GM10248 (cell line): Measurements from ENCODE around the gene WAPL.

Source experiments
- CTCF ChIA-PET: fragments of 300-600 bp; sonication (Branson Sonifier 250); formaldehyde crosslinking; extraction: SDS; loops from one replicate; lab custom pipeline; 2021; ENCODE audit warnings: antibody characterized with exemption; lab: Yijun Ruan, JAX
- POLR2A ChIA-PET: fragments of 350-650 bp; sonication (Branson Sonifier 250); formaldehyde crosslinking; extraction: SDS; loops from one replicate; lab custom pipeline; 2020; ENCODE audit warnings: antibody characterized with exemption; lab: Yijun Ruan, JAX
- DNase-seq: peaks from one replicate; pipeline ENCODE4 v3.0.0; 2012; ENCODE audit errors: extremely low spot score
- TF ChIP-seq, protein P1 (sequence below): IDR thresholded peaks from 2 replicates; pipeline ENCODE4 v1.5.1; 2012; ENCODE audit warnings: mild to moderate bottlenecking, low read depth; ENCODE audit errors: extremely low read depth, missing control alignments, control extremely low read depth

WAPL gene

GRCh38 chr10:86447432-86447831 lies 74.2 kb downstream of the WAPL start:
- ChIA-PET POLR2A (no interaction called here), CTCF (interaction anchor here (1.5 kb wide), 1 partner anchor 21 kb away, joined by 3 read pairs; no protein-coding TSS in a partner anchor)
- TF ChIP-seq, protein P1, sequence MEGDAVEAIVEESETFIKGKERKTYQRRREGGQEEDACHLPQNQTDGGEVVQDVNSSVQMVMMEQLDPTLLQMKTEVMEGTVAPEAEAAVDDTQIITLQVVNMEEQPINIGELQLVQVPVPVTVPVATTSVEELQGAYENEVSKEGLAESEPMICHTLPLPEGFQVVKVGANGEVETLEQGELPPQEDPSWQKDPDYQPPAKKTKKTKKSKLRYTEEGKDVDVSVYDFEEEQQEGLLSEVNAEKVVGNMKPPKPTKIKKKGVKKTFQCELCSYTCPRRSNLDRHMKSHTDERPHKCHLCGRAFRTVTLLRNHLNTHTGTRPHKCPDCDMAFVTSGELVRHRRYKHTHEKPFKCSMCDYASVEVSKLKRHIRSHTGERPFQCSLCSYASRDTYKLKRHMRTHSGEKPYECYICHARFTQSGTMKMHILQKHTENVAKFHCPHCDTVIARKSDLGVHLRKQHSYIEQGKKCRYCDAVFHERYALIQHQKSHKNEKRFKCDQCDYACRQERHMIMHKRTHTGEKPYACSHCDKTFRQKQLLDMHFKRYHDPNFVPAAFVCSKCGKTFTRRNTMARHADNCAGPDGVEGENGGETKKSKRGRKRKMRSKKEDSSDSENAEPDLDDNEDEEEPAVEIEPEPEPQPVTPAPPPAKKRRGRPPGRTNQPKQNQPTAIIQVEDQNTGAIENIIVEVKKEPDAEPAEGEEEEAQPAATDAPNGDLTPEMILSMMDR = no peak
- no peak for DNase-seq

GRCh38 chr10:86446987-86447386 lies 74.6 kb downstream of the WAPL start:
- DNase-seq = no peak
- ChIA-PET POLR2A (no interaction called here), CTCF (no interaction called here)
- TF ChIP-seq, protein P1 = no peak

DNA sequence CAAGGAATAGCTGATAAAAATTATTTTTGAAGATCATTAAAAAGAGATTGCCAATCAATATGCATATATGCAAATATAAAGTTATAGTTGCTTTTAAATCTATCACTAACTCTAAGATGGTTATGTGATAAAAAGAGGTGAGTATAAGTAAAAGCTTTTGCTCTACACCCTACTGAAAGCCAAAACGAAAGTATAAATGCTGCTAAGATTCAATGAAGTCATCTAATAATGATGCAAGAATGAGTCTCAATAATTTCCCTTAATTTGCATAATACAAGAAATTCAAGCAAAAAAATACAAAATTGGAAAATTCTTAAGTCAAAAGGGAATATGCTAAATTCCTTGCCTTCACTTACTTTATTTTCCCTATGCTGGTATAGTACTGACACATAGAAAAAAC lies 75.2 kb downstream of the WAPL start:
- DNase-seq = no peak
- TF ChIP-seq, protein P1 = no peak
- POLR2A ChIA-PET = no interaction called here
- CTCF ChIA-PET = interaction anchor here (0.8 kb wide), 1 partner anchor 13 kb away, joined by 3 read pairs; no protein-coding TSS in a partner anchor

GRCh38 chr10:86443936-86444335 lies 77.7 kb downstream of the WAPL start:
- CTCF ChIA-PET = interaction anchor here (1.6 kb wide), 1 partner anchor 24 kb away, joined by 3 read pairs; no protein-coding TSS in a partner anchor
- no peak for DNase-seq
- POLR2A ChIA-PET = no interaction called here
- TF ChIP-seq, protein P1 = no peak

- TF ChIP-seq, protein P1 = no peak
- CTCF ChIA-PET = interaction anchor here (1.6 kb wide), 1 partner anchor 23 kb away, joined by 4 read pairs; no protein-coding TSS in a partner anchor
- DNase-seq = no peak
- POLR2A ChIA-PET = no interaction called here
Observed at GRCh38 chr10:86443069-86443468, 78.5 kb downstream of the WAPL start.

DNA sequence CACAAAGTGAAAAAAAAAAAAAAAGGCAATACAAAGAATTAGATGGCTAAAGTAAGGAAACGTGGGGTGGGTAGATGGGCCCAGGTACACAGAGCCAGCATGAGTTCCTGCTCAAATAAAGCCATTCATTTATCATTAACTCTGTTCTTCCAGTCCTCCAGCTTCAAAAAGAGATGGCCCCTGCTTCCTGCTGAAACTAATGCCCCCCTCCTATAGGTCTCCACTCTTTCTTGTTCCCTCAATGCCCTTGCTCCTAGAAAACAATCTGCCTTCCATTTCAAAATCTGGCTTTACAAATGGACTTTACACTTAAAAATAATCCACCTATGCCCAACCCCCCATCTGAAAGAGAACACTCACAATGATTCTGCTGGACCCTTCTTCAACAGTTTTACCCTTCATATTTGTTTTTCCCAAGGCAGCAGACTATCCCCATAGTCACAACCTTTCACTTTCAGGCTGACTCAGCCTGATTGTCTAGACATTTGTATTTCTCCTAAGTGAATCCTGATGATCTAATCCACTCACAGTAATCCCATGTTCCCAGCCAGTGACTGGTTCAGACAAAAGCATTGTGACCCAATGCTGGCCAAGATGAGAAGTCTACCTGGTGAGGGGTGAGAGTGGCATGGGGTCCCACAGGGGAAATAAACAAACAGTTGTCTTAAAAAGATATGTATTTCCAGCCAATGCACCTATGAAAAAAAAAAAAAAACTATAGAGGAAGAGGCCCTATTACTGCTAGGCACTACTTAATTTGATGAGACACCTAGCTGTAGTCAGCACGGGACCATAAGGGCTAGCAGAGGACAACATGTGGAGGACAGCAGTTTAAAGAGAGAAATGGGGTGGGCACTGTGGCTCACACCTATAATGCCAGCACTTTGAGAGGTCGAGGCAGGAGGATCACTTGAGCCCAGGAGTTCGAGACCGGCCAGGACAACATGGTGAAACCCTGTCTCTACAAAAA lies 80.4 kb downstream of the WAPL start:
- ChIA-PET POLR2A (interaction anchor here (0.7 kb wide), 1 partner anchor 25 kb away, joined by 3 read pairs; no protein-coding TSS in a partner anchor), CTCF (no interaction called here)
- TF ChIP-seq, protein P1 = no peak
- DNase-seq = no peak
